A673 (cell line): ENCODE results near the gene SMYD3. TPM values are rescaled to one million over a fixed set of nuclear protein-coding genes. Genes with fewer than 3 reads are reported as not detected.
"Not testable (repeated sequence)": the region's sequence is repeated elsewhere in the genome, so short reads cannot be mapped to it uniquely, and the experiment has no call there.

Source experiments
- BruUV-seq: library from RNA; stranded (reverse); fragments of 400-500 nt; replicated peaks from 2 replicates; lab custom pipeline; 2021; lab: Mats Ljungman, UMichigan
- CTCF ChIA-PET: fragments of 300-600 bp; sonication (Branson Sonifier 250); formaldehyde crosslinking; loops from one replicate; lab custom pipeline; 2022; ENCODE audit warnings: antibody characterized with exemption; lab: Charles Lee
- POLR2A ChIA-PET: fragments of 300-600 bp; sonication (Branson Sonifier 250); formaldehyde crosslinking; loops from one replicate; lab custom pipeline; 2022; ENCODE audit warnings: antibody characterized with exemption; ENCODE audit not compliant: low non-redundant PET; lab: Charles Lee
- DNase-seq: peaks from one replicate; pipeline ENCODE4 v3.0.0-alpha.2; 2015; ENCODE audit warnings: low spot score
- H3K27ac ChIP-seq: fragments of 200-600 bp; sonication (generic); 2 replicates; pipeline ENCODE4 v1.5.1; 2016; ENCODE audit warnings: mixed run types, low read depth, mild to moderate bottlenecking, mixed read lengths, antibody characterized with exemption, low read length; ENCODE audit not compliant: poor library complexity, severe bottlenecking
- H3K27me3 ChIP-seq: fragments of 200-600 bp; sonication (generic); replicated peaks from 2 replicates; pipeline ENCODE4 v1.6.1; 2017; ENCODE audit warnings: mixed run types, low read depth, mild to moderate bottlenecking, mixed read lengths, antibody characterized with exemption, low read length; ENCODE audit not compliant: insufficient read depth, poor library complexity
- H3K36me3 ChIP-seq: fragments of 200-600 bp; sonication (generic); 2 replicates; pipeline ENCODE4 v1.6.1; 2016; ENCODE audit warnings: mixed run types, mild to moderate bottlenecking, mixed read lengths, antibody characterized with exemption, low read length; ENCODE audit not compliant: insufficient read depth, poor library complexity, severe bottlenecking
- H3K4me1 ChIP-seq: fragments of 200-600 bp; sonication (generic); 2 replicates; pipeline ENCODE4 v1.6.1; 2017; ENCODE audit warnings: mixed run types, mild to moderate bottlenecking, mixed read lengths, antibody characterized with exemption, low read length; ENCODE audit not compliant: insufficient read depth, poor library complexity, severe bottlenecking
- H3K4me3 ChIP-seq: fragments of 200-600 bp; sonication (generic); 2 replicates; pipeline ENCODE4 v1.5.1; 2016; ENCODE audit warnings: low read depth, mixed run types, mild to moderate bottlenecking, mixed read lengths, low read length; ENCODE audit not compliant: poor library complexity, severe bottlenecking
- H3K9me3 ChIP-seq: fragments of 200-600 bp; sonication (generic); 2 replicates; pipeline ENCODE4 v1.6.1; 2016; ENCODE audit warnings: mixed run types, low read depth, mild to moderate bottlenecking, mixed read lengths, antibody characterized with exemption, low read length; ENCODE audit not compliant: poor library complexity, severe bottlenecking
- EZH2 ChIP-seq: fragments of 200-600 bp; sonication (generic); IDR thresholded peaks from 2 replicates; pipeline ENCODE4 v1.6.1; 2017; ENCODE audit warnings: borderline replicate concordance, low read depth, mild to moderate bottlenecking, mixed read lengths, antibody characterized with exemption, low read length; ENCODE audit not compliant: poor library complexity, severe bottlenecking
- intact Hi-C: fragments of 100-400 bp; cut with micrococcal nuclease; formaldehyde crosslinking; loops from one replicate; pipeline ENCODE4 v1.10.0; 2022; ENCODE audit not compliant: unreplicated experiment
- total RNA-seq: library from RNA; stranded (reverse); gene quantifications from 2 replicates; pipeline ENCODE4 v1.2.3, GENCODE V29; 2021
- TF ChIP-seq, protein P1 (sequence below): fragments of 300-800, 200-600 bp; sonication (generic); conservative IDR thresholded peaks from 2 replicates; pipeline ENCODE4 v1.5.1; 2017; ENCODE audit warnings: low read depth, mild to moderate bottlenecking, antibody characterized with exemption, low read length, moderate library complexity, mixed read lengths

Gene SMYD3
- total RNA-seq, 1 experiment from 2014 or later: 29.0 TPM

DNA sequence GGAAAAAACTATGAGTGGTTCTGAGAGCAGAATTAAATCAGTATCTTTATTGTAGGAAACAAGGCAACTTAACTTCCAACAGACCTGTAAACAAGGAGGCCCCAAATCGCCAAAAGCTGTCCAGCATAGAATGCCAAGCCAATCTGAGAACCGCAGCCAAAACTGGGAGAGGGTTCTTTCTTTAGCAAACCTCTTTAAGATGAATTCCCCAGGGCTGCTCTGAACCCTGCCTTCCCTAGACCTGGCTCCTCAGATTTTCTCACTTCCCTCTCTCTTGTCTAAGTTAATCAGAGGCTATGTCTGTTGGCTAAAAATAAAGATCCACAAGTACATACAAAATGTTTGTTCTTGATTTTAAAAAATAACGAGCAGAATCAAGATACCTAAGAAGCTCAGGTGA, 141.4 kb downstream of the SMYD3 start:
- no peak overlapping the region for H3K27ac ChIP-seq
- no peak for DNase-seq
- intact Hi-C loops: no loop called here
- no peaks in the 10 kb centered on the region for H3K27me3 ChIP-seq
- H3K9me3 ChIP-seq: no peaks in the 10 kb centered on the region
- H3K36me3 ChIP-seq: no peaks in the 10 kb centered on the region
- no peaks in the 10 kb centered on the region for H3K4me1 ChIP-seq
- CTCF ChIA-PET: no interaction called here
- no peak overlapping the region for H3K4me3 ChIP-seq
- TF ChIP-seq, protein P1, sequence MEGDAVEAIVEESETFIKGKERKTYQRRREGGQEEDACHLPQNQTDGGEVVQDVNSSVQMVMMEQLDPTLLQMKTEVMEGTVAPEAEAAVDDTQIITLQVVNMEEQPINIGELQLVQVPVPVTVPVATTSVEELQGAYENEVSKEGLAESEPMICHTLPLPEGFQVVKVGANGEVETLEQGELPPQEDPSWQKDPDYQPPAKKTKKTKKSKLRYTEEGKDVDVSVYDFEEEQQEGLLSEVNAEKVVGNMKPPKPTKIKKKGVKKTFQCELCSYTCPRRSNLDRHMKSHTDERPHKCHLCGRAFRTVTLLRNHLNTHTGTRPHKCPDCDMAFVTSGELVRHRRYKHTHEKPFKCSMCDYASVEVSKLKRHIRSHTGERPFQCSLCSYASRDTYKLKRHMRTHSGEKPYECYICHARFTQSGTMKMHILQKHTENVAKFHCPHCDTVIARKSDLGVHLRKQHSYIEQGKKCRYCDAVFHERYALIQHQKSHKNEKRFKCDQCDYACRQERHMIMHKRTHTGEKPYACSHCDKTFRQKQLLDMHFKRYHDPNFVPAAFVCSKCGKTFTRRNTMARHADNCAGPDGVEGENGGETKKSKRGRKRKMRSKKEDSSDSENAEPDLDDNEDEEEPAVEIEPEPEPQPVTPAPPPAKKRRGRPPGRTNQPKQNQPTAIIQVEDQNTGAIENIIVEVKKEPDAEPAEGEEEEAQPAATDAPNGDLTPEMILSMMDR: no peak
- TF ChIP-seq EZH2: no peak
- POLR2A ChIA-PET: no interaction called here
- BruUV-seq: no TSS peak

GRCh38 chr1:246364415-246364941, 142.6 kb downstream of the SMYD3 start:
- ChIA-PET POLR2A (no interaction called here), CTCF (no interaction called here)
- Histone ChIP-seq H3K4me1 (no peaks in the 10 kb centered on the region), H3K9me3 (no peaks in the 10 kb centered on the region), H3K27me3 (no peaks in the 10 kb centered on the region), H3K27ac (no peak overlapping the region), H3K4me3 (no peak overlapping the region), H3K36me3 (no peaks in the 10 kb centered on the region)
- DNase-seq: no peak
- intact Hi-C loops: no loop called here
- TF ChIP-seq, protein P1: no peak
- TF ChIP-seq EZH2: no peak
- BruUV-seq: no TSS peak

GRCh38 chr1:246357014-246357598, 150.0 kb downstream of the SMYD3 start:
- POLR2A ChIA-PET, H3K4me1 ChIP-seq, CTCF ChIA-PET, H3K4me3 ChIP-seq, H3K9me3 ChIP-seq, BruUV-seq, H3K27me3 ChIP-seq, intact Hi-C loops, H3K36me3 ChIP-seq, H3K27ac ChIP-seq, DNase-seq: not testable (repeated sequence)
